HG03066 (cell line): Measurements from ENCODE around the gene CCKAR.
"Not testable (repeated sequence)": the region's sequence is repeated elsewhere in the genome, so short reads cannot be mapped to it uniquely, and the experiment has no call there.

Experiments used
- ATAC-seq: cut with Tn5 transposase; IDR thresholded peaks from one replicate; pipeline ENCODE4 v1.9.1; 2021; ENCODE audit warnings: low read depth; ENCODE audit not compliant: unreplicated experiment

Gene CCKAR, protein sequence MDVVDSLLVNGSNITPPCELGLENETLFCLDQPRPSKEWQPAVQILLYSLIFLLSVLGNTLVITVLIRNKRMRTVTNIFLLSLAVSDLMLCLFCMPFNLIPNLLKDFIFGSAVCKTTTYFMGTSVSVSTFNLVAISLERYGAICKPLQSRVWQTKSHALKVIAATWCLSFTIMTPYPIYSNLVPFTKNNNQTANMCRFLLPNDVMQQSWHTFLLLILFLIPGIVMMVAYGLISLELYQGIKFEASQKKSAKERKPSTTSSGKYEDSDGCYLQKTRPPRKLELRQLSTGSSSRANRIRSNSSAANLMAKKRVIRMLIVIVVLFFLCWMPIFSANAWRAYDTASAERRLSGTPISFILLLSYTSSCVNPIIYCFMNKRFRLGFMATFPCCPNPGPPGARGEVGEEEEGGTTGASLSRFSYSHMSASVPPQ

DNA sequence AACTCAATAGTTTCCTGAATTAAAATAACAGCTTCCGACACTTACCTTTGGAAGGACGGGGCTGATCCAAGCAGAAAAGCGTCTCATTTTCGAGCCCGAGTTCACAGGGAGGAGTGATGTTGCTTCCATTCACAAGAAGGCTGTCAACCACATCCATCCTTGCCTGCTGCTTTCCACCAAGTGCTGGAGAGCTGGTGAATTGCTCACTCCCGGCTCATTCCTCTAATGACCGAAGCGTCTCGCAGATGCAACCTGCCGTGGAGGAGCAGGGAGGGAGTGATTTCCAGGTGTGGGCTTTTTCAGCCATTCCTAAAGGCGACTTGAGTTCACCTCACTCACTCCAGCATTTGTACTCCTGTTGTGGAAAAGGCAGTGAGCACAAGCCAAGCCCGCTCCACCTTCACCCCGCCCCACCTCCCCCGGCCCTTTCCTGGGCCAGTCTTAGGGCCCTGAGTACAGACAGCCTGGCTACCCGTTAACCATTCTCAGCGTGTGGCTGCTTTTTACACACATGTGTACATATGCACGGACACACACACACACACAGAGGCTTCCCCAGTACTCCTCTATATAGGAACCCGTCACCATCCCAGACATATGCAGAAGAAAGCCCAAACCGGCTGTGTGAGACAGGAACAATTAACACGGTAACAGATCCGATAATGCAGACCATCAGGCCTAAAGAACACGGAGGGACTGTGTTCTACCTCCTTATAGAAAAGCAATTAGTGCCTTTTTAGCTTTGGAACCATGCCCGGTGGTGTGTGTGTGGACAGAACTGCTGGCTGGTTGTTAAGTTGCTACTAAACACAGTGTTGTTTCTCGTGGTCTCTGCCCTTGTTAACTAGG is at the start of gene CCKAR:
CCKAR (minus strand) TSS at position 374 of the 849 bp plus-strand sequence; CDS start at position 157, 217 bp downstream.
- ATAC-seq = no peak

DNA sequence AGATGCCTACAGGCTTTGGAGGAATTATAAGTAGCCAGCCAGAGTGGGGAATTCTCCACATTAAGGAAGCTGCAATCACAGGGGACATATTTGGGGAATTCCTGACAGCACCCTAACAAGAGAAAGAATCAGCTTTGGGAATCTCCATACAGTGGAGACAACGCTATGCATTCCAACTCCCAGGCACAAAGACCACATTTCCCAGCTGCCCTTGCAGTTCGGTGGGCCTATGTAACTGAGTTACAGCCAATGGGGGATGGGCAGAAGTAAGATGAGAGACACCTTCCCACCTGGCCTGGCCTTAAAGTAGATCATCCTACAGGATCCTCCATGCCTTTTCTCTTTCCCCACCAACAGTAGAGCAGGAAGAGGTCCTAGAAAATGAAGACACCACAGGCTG is 43.4 kb upstream of the CCKAR start:
- no peak for ATAC-seq

DNA sequence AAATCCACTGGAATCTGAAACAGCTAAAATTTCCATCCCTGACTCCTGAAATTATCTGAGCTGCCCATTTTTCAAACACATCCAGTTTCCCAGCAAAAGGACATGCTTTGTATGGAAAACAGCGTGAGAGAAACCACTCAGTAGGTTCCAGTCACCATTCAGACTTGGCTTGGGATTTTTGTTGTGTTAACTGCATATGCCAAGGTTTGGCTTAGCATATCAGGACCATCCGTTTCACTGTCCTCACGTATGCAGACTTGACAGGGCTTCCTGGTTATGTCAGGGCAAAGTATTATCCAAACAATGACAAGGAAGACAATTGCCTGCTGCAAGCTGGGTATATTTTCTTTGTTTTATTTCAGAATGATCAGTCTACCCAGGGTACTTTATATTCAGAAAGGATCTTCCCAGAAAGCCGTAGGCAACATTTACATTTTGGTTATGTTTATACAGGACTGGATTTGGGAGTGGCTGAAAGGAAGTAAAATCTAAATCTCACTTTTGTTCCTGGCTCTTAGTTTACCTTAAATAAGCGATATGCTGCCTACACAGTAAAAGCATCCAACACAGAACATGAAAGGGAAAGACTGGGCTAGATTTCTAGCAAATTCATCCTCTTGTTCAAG is 41.3 kb upstream of the CCKAR start:
- no peak for ATAC-seq

DNA sequence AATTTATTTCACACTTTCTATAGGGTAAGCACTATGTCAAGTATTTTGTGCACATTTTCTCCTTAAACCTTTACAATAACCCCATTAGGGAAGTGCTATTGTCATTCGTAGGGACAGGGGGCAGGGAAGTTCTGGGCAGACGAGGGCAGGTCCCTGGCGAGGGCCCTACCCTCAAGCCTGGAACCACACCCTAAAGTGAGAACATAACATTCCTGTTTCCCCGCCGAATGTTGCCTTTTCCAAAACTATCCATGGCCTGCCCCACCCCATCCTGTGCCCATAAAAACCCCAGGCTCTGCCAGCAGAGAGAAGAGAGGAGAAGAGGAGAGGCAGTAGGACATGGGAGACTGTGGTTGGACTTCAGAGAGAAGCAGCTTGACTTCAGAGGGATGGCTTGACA is 39.8 kb upstream of the CCKAR start:
- no peak for ATAC-seq

DNA sequence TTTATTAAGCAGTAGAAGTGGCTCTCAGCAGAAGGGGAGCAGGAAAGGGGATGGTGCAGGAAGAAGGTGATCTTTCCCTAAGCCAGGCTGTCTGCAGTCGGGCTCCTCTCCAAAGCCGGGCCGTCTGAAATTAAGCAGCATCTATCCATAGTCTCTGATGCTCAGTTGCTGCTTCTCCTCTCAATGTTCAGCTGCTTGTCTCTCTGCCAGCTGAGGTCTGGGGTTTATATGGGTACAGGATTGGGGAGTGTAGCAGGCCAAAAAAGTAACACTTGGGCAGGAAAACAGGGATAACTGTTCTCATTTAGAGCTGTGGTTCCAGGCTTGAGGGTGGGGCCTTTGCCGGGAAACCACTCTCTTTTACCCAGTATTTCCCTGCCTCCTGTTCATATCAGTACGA is 39.2 kb upstream of the CCKAR start:
- ATAC-seq = no peak

DNA sequence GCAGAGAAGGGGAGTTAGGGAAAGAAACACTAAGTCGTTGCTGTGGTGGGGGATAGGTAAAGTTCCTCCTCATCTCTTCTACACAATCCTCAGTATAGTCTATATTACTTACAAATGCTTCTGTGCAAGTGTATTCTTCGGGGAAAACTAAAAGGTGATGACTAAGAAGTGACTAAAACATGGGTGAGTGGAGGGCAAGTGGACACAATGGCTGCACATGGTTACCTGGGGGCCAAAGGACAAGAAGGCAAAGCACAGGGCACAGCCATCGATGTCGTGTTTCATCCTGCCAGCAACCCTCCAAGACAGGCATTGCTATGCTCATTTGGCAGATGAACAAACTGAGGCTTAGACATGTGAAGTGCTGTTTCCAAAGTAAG is 35.5 kb upstream of the CCKAR start:
- ATAC-seq = no peak

DNA sequence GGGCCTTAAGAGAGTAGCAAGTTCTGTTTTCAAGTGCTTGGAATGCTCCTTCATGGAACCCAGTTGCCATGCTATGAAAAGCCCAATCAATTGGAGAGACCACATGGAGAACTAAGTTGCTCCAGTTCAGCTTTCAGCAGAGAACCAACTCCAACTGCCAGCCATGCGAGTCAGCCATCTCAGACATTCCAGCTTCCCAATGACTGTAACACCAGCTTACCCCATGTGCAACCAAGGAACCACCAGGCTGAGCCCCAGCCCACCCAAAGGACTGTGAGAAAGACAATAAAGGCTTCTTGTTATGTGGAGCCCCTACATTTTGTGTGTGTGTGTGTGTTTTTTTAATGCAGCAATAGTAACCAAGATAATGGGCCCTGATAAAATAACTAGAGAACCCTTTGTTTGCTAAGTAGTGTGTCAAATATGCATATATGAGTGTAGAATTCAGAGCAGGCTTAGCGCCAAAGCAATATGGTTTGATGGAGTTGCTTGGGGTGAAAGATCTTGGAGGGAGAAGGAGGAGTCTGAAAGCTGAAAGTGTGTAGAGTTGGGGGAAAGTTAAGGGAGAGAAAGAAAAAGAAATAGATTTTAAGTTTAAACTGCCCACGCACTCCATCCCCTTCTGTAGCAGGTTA is 35.0 kb upstream of the CCKAR start:
- ATAC-seq = no peak

DNA sequence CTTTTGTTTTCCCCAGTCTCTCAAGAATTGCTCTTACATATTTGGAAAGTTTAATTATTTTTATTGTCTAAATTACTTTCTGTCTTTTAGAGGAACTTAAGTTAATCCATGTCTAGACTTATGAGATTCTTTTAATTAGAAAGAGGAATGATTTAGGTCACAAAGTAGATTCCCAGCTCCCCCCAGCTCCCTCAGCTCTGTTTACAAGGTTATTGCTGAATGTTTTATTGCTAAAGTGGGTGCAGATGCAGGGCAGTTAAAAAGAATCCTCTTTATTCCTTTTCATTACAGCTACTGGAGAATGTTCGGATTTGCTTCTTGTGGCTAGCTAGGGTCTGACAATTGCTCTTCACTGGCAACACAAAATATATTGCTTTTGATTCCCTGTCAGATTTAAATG is 33.7 kb upstream of the CCKAR start:
- no peak for ATAC-seq

DNA sequence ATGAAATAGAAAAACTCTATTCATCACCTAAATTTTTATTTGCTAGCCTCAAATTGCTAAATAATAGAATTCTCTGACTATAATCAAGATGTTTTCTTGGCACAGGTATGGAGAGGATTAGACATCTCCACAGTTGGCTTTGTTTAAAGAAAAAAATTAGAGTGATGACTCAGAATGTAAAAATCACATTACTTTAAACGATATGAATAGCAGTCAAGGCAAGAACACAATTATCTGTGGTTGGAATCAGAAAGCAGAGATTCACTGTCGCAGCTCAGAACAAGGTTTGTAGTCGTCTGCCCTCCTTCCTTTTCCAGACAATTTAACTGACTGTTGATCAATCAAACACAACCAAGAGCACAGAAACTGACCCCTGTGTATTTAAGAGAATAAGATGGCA is 32.2 kb upstream of the CCKAR start:
- no peak for ATAC-seq

DNA sequence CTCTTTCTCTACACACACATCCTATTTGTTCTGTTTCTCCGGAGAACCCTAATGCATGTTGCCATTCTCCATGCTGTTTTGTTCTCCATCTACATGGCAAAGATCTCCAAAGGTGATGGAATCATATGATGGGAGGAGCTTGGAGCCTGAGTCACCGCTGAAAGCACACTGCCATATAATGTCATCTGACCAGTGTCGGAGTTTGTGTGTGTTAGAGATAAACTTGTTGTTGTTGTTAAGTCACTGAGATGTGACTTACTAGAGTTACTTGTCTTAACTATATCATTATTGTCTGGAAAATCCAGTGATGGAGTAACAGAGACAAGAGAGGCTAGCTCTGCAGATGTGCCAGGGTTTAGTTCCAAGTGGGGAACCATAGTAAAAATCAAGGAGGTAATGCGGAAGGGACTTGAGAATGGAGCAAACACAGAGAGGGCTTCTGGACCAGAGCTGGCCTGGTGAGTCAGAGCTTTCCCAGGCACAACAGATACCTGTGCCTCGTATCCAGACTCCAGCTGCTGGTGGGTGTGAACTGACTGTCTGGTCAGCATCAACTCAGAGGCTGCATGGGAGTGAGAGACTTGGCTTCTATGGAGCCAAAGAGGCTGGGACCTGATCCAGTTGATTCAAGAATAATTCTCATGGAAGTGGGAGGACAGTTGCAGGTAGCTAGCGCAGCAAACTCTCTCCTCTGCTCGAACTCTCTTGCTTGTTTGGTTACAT is 30.6 kb upstream of the CCKAR start:
- no peak for ATAC-seq

DNA sequence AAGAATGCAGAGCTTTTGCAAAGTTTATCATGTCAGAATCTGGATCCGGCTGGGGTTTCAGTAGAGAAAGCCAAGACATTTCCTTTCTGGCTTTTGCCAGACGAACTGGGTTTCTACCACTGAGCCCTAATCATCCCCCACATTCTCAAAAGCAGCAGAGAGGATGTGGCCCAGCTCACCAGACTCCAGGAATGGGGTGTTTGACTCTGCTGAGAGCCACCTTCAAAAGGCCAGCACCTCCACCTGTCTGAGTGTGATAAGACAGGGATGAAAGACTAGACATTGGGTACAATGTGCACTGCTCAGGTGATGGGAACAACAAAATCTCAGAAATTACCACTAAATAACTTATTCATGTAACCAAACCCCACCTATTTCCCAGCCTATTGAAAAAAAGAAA is 25.7 kb upstream of the CCKAR start:
- ATAC-seq = no peak

DNA sequence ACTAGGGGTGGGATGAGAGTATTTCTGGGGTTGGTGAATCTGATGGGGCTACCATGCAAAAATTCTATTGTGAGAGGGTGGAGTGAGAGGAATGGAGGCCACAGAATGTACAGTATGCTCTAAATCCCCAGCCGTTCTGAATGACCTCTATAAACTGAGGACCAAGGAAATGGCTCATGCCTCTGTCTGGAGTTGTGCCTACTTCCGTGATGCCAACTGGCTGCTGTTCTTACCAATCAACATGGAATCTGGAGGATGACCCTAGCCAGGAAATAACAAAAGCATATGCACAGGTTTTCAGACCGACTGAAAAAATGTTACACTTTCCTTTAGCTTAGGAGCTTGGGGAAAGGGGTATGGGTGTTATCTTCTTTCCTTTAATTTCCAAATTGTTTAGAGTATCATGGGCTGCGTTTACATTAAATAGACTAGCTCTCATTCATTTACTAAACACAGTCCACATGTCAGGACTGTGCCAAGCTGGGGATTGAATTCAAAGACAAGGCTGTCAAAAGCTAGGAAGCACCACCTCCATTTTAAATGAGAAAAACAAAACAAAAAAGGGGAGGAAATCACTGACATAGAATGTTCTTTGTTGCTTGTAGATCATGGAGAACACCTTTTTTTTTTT is 20.2 kb upstream of the CCKAR start:
- ATAC-seq = no peak

DNA sequence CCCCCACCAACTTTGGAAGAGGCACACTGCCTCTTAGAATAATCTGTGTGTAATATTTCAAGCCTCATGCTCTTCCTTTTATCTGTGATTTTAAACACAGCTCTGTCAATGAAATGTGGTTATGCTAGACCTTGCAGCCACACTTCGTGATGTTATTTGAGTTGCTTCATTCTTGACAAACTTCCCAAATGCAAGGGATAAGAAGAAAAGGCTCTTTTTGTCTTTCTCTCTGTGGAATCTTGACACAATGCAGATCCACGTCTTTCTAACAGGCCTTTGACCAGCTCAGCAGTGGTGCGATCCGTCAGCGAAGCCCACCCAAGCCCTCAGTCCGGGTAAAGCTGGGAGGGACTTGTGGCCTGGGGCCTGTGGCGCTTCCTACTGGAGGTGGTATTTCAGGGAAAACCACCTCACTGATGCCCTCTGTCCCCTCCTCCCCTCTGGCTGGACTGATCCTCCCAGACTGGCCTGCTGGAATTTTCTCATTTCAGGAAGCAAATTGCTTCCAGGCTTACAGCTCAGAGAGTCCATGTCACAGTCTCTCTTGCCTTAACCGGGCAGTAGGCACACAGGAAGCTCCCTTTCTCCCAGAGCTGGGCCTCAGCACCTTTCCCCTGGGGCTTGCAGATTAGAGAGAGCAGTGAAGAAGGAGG is 19.5 kb upstream of the CCKAR start:
- ATAC-seq = no peak

DNA sequence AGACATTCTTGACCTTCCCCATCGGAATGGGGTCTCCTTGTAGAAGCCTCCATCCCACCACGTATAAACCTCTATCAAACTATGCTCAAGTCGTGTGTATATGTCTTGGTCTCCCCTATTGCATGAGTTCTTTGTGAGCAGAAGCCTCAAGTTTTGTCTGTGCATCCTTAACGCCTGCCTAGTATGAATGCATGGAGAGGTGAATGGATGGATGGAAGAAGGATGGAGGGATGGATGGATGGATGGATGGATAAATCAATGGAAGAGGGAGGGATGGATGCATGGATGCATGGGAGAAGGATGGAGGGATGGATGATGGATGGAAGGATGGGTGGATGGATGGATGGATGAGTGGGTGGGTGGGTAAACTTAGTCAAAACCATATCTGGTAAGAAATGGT is 17.0 kb upstream of the CCKAR start:
- no peak for ATAC-seq

DNA sequence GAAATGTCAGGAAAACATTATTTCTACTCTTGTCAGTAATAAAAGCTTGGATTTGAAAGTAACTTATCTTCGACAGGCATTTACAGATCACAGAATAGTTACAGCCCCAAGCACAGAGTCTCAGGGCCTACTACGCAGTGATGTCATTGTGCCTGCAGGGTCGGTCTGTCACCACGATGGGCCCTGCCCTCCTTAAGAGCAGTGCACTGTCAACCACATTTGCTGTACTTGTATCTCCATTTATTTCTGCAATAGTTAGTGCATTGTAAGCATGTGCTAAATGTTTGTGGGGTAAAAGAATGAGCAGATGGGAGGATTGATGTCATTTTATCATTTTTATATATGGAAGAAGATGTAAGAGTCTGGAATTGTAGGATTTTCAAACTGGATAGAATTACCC is 13.6 kb upstream of the CCKAR start:
- ATAC-seq = no peak

DNA sequence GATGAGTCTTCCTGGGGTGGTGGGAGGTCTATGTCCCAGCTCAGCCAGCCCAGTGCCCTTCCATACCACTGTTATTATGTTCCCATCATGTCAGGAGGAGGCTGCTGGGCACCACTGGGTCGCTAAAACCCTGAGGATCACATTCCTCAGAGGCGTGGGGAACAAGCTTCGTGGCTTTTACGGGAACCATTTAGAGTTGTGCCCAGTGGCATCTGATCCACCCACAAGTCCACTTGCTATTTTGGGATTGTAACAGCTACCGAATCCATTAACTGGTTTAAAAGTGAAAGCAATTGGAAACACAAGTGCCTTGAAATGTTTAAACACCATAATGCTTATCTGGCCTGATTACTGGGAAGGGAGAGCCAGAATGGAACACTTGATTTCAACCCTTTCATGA is 13.1 kb upstream of the CCKAR start:
- ATAC-seq = no peak

DNA sequence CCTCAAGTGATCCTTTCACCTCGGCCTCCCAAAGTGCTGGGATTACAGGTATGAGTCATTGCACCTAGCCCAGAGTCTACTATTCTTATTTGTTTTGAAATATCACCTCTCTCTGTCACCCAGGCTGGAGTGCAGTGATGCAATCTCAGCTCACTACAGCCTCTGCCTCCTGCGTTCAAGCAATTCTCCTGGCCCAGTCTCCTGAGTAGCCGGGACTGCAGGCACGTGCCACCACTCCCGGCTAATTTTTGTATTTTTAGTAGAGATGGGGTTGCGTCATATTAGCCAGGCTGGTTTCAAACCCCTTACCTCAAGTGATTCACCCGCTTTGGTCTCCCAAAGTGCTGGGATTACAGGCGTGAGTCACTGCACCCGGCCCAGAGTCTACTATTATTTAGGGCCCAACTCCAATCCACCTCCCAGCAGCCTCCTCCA is 10.3 kb upstream of the CCKAR start:
- ATAC-seq = not testable (repeated sequence)

DNA sequence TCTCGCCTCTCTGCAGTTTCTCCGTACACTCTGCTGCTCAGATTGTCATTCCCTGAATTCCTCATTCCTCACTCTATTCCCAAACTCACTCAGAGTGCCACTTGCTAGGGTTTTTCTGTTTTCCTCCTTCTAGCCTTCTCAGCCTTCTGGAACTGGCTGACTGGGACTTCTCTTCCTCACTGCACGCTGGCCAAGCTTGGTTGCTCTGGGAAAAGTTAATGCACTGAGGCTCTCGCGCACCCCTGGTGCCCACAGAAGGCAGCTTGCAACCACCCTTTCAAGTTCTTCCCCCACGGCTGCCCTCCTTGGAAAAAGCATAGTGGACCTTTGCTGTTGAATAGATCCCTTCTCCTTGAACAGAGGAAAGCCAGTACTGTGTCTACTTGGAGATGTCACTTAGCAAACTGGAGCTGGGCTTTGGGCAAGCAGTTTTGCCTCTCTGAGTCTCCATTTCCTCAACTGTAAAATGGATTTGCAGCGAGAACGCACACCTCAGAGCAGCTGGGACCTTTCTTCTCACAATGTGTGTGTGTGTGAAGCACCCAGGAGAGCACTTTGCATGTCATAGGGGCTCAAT is 6.0 kb upstream of the CCKAR start:
- no peak for ATAC-seq

DNA sequence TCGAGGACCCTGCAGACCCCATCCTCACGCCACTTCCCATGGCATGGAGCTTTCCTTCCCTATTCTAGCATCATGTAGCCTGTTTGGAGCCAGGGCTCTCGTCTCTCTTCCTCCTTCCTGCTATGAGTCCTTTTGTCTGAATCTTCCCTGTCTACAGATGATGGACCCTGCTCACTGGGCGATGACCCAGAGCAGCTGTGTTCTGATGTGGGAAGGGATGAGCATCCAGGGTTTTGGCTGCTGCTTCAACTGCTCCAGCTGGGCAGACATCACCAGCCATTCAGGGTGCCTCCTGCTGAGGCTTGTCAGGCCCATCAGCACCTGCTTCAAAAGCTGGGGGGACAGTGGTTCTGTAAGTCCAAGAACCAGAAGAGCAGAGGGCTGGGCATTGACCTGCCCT is 3.2 kb upstream of the CCKAR start:
- ATAC-seq = no peak
